Inferior parietal cortex (tissue), 1 donor: Measurements from ENCODE around the gene KREMEN2.
A peak's percentile ranks its signal among the peaks of the same experiment; 100 is the strongest.

ENCODE experiments used
- DNase-seq: peaks from one replicate; pipeline ENCODE4 v3.0.0-alpha.2; 2016; ENCODE audit errors: extremely low spot score

KREMEN2 gene

GRCh38 chr16:3003582-3004270 is 39.7 kb downstream of the KREMEN2 start:
- DNase-seq, result peak; percentile 99

DNA sequence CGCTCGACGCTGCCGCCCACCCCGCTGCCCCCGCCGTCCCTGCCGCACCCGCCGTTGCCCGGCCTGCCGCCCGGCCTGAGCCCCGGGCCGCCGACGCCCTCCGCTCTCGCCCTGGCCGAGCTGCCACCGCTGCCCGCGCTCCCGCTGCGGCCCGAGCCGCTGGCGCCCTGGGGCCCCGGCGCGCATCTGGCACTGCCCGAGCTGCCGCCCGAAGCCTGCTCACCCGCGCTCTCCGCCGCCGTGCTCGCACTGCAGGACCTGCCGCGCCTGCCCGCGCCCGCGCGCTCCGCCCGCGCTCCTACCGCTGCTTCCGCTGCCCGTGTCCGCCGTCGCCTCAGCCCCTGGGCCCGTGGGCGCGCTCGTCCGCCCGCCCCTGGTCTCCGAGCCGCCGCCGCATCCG is 40.2 kb downstream of the KREMEN2 start:
- DNase-seq, result no peak

GRCh38 chr16:3004781-3005284 is 40.8 kb downstream of the KREMEN2 start:
- DNase-seq, result no peak

GRCh38 chr16:3007059-3007956 is 43.2 kb downstream of the KREMEN2 start:
- no peak for DNase-seq

- DNase-seq, result no peak
Observed at GRCh38 chr16:3007957-3008689, 44.0 kb downstream of the KREMEN2 start.

GRCh38 chr16:3008690-3009037 is 44.6 kb downstream of the KREMEN2 start:
- DNase-seq, result no peak

- DNase-seq, result no peak
Observed at GRCh38 chr16:3009568-3010390, 45.7 kb downstream of the KREMEN2 start.

DNA sequence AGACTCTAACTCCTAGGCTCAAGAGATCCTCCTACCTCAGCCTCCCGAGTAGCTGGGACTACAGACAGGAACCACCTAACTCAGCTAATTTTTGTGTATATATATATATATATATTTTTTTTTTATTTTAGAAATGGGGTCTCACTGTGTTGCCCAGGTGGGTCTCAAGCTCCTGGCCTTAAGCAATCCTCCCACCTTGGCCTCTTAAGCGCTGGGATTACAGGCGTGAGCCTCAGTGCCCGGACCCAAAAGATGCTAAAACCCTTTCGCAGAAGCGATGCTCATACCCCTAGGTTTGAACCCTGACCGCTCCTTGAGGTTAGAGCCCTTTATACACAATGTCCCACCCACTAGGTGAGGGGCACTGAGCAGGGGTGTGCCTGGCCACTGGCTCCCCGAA is 46.4 kb downstream of the KREMEN2 start:
- no peak for DNase-seq

GRCh38 chr16:3012246-3012645 is 48.2 kb downstream of the KREMEN2 start:
- DNase-seq, result no peak

DNA sequence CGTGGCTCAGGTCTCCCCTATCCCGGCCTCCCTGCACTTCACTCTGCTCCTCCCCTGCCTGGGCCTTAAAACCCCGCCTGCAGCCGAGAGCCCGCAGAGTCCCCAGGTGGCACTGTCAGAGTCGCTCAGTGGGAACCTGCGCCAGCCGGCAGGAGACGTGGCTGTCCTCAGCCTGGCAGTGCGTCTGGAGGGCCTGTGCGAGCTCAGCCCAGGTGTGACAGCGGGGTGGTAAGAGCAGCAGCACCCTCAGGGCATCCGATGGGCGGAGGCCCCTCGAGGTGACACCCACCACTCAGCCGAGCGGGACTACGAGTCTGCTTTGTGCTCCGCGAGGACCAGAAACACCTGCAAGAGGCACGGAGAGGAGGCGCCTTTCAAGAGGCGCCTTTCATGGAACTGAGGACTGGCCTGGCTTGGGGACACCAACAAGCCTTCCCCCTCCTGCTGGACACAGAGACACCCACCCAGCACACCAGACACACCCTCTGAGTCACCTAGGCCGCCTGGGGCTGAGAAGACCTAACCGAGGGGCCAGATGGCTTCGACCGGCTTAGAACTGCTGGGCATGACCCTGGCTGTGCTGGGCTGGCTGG is 48.8 kb downstream of the KREMEN2 start, which contains the start of gene CLDN9:
Gene CLDN9 (plus strand): TSS at position 96 of the 593 bp plus-strand sequence. CDS start 440 bp downstream, at position 536.
- DNase-seq, result no peak

GRCh38 chr16:3013491-3013951 is 49.4 kb downstream of the KREMEN2 start:
- no peak for DNase-seq

- no peak for DNase-seq
Observed at GRCh38 chr16:3013998-3014690, 50.1 kb downstream of the KREMEN2 start.

DNA sequence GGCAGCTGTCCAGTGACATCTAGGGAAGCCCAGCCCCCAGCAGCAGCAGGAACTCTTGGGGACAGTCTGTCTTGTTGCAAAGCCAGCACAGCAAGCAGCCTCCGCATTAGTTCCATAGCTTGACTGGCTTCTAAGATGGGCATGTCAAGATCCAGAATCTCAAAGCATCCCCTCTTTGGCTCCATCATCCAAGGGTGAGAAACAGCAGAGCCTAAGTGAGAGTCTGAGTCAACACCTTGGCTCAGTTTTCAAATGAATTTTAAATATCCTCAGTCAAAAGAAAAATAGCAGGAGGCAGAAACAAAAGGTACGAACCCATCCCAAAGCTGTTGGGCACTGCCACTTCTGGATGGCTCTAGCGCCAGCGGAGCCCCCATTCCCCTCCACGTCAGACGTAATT is 50.9 kb downstream of the KREMEN2 start:
- no peak for DNase-seq

GRCh38 chr16:3015865-3016521 is 51.9 kb downstream of the KREMEN2 start:
- DNase-seq, result no peak

DNA sequence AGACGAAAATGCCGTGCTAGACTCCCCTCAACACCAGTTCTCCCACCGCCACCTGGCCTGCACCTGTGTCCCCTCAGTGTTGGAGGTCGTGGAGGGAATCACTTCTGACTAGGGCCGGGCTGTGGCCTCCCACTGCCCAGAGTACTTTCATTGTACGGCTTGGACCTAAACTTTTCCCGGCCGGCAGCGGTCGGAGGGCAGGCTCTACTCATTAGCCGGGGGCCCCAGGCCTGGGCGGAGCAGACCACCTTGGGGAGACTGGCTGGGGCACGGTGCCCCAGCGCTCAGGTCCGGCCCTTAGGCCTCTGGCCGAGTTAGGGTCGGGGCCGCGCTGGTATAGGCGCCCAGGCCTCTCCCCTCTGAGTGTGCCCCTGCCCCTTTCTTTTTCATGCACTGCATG is 53.3 kb downstream of the KREMEN2 start:
- no peak for DNase-seq
